ENCODE data around the gene UNC13D.
"Not testable (repeated sequence)": the region's sequence is repeated elsewhere in the genome, so short reads cannot be mapped to it uniquely, and the experiment has no call there.

UNC13D gene

GRCh38 chr17:75843577-75844529 lies at the start of gene UNC13D:
Gene UNC13D (minus strand): TSS chr17:75844404. CDS start chr17:75844337, 67 bp downstream.
- DNase-seq (ENCODE audit: low spot score) = no peak

- no peak for DNase-seq (ENCODE audit: low spot score)
These were observed 49.3 kb upstream of the UNC13D start for GRCh38 chr17:75893305-75894048.

GRCh38 chr17:75892556-75893224 lies 48.5 kb upstream of the UNC13D start:
- DNase-seq (ENCODE audit: low spot score) = no peak

- DNase-seq (ENCODE audit: low spot score) = no peak
These were observed 47.7 kb upstream of the UNC13D start for GRCh38 chr17:75891605-75892555.

GRCh38 chr17:75891022-75891604 lies 46.9 kb upstream of the UNC13D start:
- DNase-seq (ENCODE audit: low spot score) = no peak

- no peak for DNase-seq (ENCODE audit: low spot score)
These were observed 45.2 kb upstream of the UNC13D start for GRCh38 chr17:75889454-75889853.

GRCh38 chr17:75888484-75888883 lies 44.3 kb upstream of the UNC13D start:
- no peak for DNase-seq (ENCODE audit: low spot score)

GRCh38 chr17:75885860-75886259 lies 41.7 kb upstream of the UNC13D start:
- not testable (repeated sequence) for DNase-seq (ENCODE audit: low spot score)

GRCh38 chr17:75885431-75885830 lies 41.2 kb upstream of the UNC13D start:
- no peak for DNase-seq (ENCODE audit: low spot score)

GRCh38 chr17:75881678-75882454 lies 37.7 kb upstream of the UNC13D start:
- DNase-seq (ENCODE audit: low spot score) = no peak

- no peak for DNase-seq (ENCODE audit: low spot score)
These were observed 36.1 kb upstream of the UNC13D start for GRCh38 chr17:75880266-75880665.

GRCh38 chr17:75878174-75878998 lies 34.2 kb upstream of the UNC13D start, which contains the start of gene TRIM47:
Gene TRIM47 (minus strand): TSS chr17:75878581. CDS start chr17:75878548, 33 bp downstream.
- peak; percentile 65 for DNase-seq (ENCODE audit: low spot score)

- peak; percentile 70 for DNase-seq (ENCODE audit: low spot score)
These were observed 33.6 kb upstream of the UNC13D start for GRCh38 chr17:75877752-75878173.

- DNase-seq (ENCODE audit: low spot score) = peak; percentile 86
These were observed 32.9 kb upstream of the UNC13D start for GRCh38 chr17:75876938-75877751.

GRCh38 chr17:75876190-75876937 lies 32.2 kb upstream of the UNC13D start:
- DNase-seq (ENCODE audit: low spot score) = no peak

GRCh38 chr17:75875940-75876189 lies 31.7 kb upstream of the UNC13D start:
- no peak for DNase-seq (ENCODE audit: low spot score)

GRCh38 chr17:75875182-75875939 lies 31.2 kb upstream of the UNC13D start:
- DNase-seq (ENCODE audit: low spot score) = no peak

All from Ammon's horn (tissue), 1 donor.